ENCODE measurements around the gene TENT5C. TPM values are rescaled to one million over a fixed set of nuclear protein-coding genes. Genes with fewer than 3 reads are reported as not detected.

The TENT5C gene
- polyA plus RNA-seq, 3 donors from 2014 or later = 7.4 to 25.7 (median 25.3) TPM

- no peak for DNase-seq
- peaks cover 0 to 3% (median 0%) of the 10 kb centered on the region in 3 donors for H3K36me3 Mint-ChIP-seq
- no peaks in the 10 kb centered on the region for H3K9me3 Mint-ChIP-seq
- no peak overlapping the region for H3K4me3 Mint-ChIP-seq
- H3K27ac Mint-ChIP-seq = peak overlapping the region in 1 of 6 donors; percentile 88
- peaks cover 6 to 20% (median 9%) of the 10 kb centered on the region in 3 donors for H3K27me3 Mint-ChIP-seq (ENCODE audit: low read depth in 3 of 3)
- peaks cover 15 to 19% of the 10 kb centered on the region in 2 donors for H3K4me1 Mint-ChIP-seq
These were observed 37.8 kb downstream of the TENT5C start for GRCh38 chr1:117643601-117644000.

- Mint-ChIP-seq H3K27ac (peak overlapping the region in 5 of 6 donors; percentile 19 to 89 (median 86)), H3K4me1 (peaks cover 15 to 19% of the 10 kb centered on the region in 2 donors), H3K27me3 (ENCODE audit: low read depth in 3 of 3) (peaks cover 6 to 21% (median 11%) of the 10 kb centered on the region in 3 donors), H3K36me3 (peaks cover 0 to 3% (median 0%) of the 10 kb centered on the region in 3 donors), H3K4me3 (peak overlapping the region; percentile 6 to 76 (median 58)), H3K9me3 (no peaks in the 10 kb centered on the region)
- DNase-seq = peak; percentile 75 to 81 (median 79)
These were observed 39.0 kb downstream of the TENT5C start for GRCh38 chr1:117644696-117645311.

DNA sequence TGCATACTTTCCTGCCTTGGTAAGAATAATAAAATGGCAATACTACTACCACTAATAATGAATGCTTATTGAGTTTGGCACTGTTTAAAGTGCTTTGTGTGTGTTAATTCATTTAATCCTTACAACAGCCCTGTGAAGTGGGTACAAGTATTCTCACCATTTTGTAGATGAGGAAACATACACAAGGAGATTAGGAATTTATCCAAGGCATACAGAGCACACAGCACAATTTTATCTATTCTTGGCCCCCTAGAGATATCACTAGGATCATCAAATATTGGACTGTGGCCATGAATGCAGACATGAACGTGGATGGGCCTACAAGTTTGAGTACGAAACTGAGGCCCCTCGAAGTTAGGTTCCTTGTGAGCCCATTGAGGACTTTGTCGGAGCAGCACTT is 39.5 kb downstream of the TENT5C start:
- H3K4me3 Mint-ChIP-seq = peak overlapping the region in 1 of 5 donors; percentile 76
- peaks cover 6 to 21% (median 11%) of the 10 kb centered on the region in 3 donors for H3K27me3 Mint-ChIP-seq (ENCODE audit: low read depth in 3 of 3)

GRCh38 chr1:117646007-117646811 is 40.4 kb downstream of the TENT5C start:
- Mint-ChIP-seq H3K27ac (peak overlapping the region in 4 of 6 donors; percentile 59 to 86 (median 70)), H3K27me3 (ENCODE audit: low read depth in 3 of 3) (peaks cover 6 to 23% (median 15%) of the 10 kb centered on the region in 3 donors)
- DNase-seq = no peak

More for the DNA sequence above, 39.5 kb downstream of the TENT5C start:
- Mint-ChIP-seq H3K27ac (peak overlapping the region in 4 of 6 donors; percentile 51 to 88 (median 77)), H3K4me1 (peaks cover 15 to 19% of the 10 kb centered on the region in 2 donors), H3K36me3 (peaks cover 0 to 3% (median 0%) of the 10 kb centered on the region in 3 donors), H3K9me3 (no peaks in the 10 kb centered on the region)
- no peak for DNase-seq

GRCh38 chr1:117646956-117647355 is 41.1 kb downstream of the TENT5C start:
- H3K4me1 Mint-ChIP-seq = peaks cover 29 to 31% of the 10 kb centered on the region in 2 donors
- peak overlapping the region in 1 of 6 donors; percentile 3 for H3K27ac Mint-ChIP-seq
- H3K27me3 Mint-ChIP-seq (ENCODE audit: low read depth in 3 of 3) = peaks cover 6 to 27% (median 15%) of the 10 kb centered on the region in 3 donors
- H3K9me3 Mint-ChIP-seq = no peaks in the 10 kb centered on the region
- H3K36me3 Mint-ChIP-seq = peaks cover 0 to 3% (median 0%) of the 10 kb centered on the region in 3 donors
- no peak for DNase-seq
- no peak overlapping the region for H3K4me3 Mint-ChIP-seq

More at GRCh38 chr1:117646007-117646811, 40.4 kb downstream of the TENT5C start:
- Mint-ChIP-seq H3K4me1 (peaks cover 22 to 23% of the 10 kb centered on the region in 2 donors), H3K4me3 (no peak overlapping the region), H3K36me3 (peaks cover 0 to 3% (median 0%) of the 10 kb centered on the region in 3 donors), H3K9me3 (no peaks in the 10 kb centered on the region)

GRCh38 chr1:117648015-117648414 is 42.2 kb downstream of the TENT5C start:
- peak overlapping the region in 3 of 6 donors; percentile 1 to 61 (median 15) for H3K27ac Mint-ChIP-seq
- H3K4me3 Mint-ChIP-seq = no peak overlapping the region
- peaks cover 39 to 40% of the 10 kb centered on the region in 2 donors for H3K4me1 Mint-ChIP-seq
- H3K36me3 Mint-ChIP-seq = peaks cover 0 to 3% (median 0%) of the 10 kb centered on the region in 3 donors
- peaks cover 6 to 31% (median 18%) of the 10 kb centered on the region in 3 donors for H3K27me3 Mint-ChIP-seq (ENCODE audit: low read depth in 3 of 3)
- DNase-seq = no peak
- no peaks in the 10 kb centered on the region for H3K9me3 Mint-ChIP-seq

DNA sequence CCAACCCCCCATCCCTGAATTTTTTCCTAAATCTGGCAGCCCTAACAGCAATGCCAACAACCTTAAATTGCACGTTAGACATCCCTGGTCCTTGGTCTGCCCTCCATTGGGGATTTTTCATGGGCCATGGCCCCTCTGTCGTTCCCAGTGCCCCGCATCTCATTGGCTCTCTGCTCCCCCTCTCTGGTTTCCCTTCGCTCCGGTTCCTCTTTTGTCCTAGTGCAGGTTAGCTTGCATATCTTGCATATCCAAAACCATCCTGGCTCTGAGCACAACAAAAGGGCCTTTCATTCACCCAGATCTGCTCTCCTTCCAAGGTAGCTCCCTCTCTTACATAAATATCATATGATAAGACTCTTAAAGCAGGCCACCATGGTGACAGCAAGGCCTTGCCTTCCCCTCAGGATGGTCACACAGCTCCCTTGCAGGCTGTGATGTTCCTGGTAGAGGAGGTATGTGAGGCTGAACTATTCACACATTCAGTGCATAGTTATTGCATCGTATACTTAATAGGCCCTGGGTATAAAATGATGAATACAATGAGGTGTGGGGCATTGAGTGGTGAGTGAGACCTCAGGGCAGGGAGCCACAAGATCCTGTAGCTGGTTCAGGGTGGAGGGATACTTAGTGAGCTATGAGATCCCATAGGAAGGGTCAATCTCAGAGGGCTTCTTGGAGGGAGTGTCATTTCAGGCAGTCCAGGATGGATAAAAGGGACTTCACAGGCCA is 45.2 kb downstream of the TENT5C start:
- DNase-seq = no peak
- Mint-ChIP-seq H3K36me3 (peaks cover 0 to 3% (median 0%) of the 10 kb centered on the region in 3 donors), H3K9me3 (no peaks in the 10 kb centered on the region), H3K4me1 (peaks cover 51 to 54% of the 10 kb centered on the region in 2 donors), H3K4me3 (peak overlapping the region in 2 of 5 donors; percentile 45 to 48), H3K27ac (peak overlapping the region in 3 of 6 donors; percentile 72 to 90 (median 82)), H3K27me3 (ENCODE audit: low read depth in 3 of 3) (peaks cover 13 to 31% (median 16%) of the 10 kb centered on the region in 3 donors)

DNA sequence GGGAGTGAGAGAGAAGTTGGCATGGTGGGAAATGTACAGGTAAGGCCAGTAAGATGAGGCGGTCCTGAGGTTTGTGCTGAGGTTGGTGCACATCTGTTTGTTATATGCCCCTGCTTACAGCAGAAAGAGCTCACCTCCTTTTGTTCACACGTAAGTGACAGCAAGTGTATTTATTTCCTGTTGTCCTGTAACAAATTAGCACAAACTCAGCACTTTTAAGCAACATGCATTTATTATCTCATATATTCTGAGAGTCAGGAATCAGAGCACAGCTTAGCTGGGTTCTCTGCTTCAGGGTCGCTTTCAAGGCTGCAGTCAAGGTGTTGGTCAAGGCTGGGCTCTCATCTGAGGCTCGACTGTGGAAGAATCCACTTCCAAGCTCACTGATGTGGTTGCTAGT is 45.8 kb downstream of the TENT5C start:
- Mint-ChIP-seq H3K9me3 (no peaks in the 10 kb centered on the region), H3K36me3 (peaks cover 0 to 3% (median 0%) of the 10 kb centered on the region in 3 donors), H3K4me3 (peak overlapping the region in 1 of 5 donors; percentile 48), H3K27me3 (ENCODE audit: low read depth in 3 of 3) (peaks cover 16 to 34% (median 19%) of the 10 kb centered on the region in 3 donors), H3K27ac (peak overlapping the region in 4 of 6 donors; percentile 72 to 99 (median 92)), H3K4me1 (peaks cover 57 to 60% of the 10 kb centered on the region in 2 donors)
- no peak for DNase-seq

DNA sequence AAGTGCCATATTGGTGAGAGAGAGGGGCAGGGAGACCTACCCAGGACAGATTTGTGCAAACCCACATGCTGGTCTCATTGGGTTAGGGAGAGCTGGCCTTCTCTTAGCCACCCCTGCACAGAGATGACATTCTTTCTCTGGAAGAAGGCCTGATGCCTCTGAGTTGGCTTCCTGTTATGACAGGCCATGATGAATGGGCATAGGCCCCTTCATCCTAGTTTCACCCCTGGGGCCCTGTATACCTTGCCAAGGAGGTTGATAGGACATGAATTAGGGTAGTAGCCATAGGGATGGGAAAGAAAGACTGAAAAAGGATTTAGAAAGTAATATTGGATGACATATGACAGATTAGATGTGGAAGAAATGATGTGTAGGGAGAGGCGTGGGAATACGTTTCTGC is 46.6 kb downstream of the TENT5C start:
- DNase-seq = no peak
- Mint-ChIP-seq H3K9me3 (no peaks in the 10 kb centered on the region), H3K4me1 (peaks cover 65 to 68% of the 10 kb centered on the region in 2 donors), H3K36me3 (peaks cover 0 to 3% (median 0%) of the 10 kb centered on the region in 3 donors), H3K27me3 (ENCODE audit: low read depth in 3 of 3) (peaks cover 19 to 37% (median 23%) of the 10 kb centered on the region in 3 donors), H3K27ac (peak overlapping the region in 5 of 6 donors; percentile 58 to 99 (median 84)), H3K4me3 (peak overlapping the region in 2 of 5 donors; percentile 22 to 50)

DNA sequence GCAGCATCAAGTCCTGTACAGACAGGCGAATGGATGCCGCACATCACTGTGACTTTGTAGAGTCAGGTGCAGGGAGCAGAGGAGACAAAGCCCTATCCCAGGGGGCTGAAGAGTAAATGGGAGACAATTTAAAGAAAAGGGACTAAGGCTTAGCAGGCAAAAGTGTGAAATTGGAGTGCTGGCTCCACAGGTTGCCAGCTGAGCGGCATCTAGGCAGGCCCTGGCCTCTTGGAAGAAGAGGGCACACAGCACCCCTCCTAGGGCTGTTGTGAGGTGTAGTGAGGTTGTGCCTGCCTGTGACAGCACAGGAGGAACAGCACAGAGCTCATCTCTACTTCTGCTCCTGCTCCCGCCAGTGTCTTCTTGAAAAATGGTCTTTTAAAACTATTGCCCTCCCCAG is 47.3 kb downstream of the TENT5C start:
- no peak for DNase-seq
- Mint-ChIP-seq H3K4me1 (peaks cover 71 to 73% of the 10 kb centered on the region in 2 donors), H3K9me3 (no peaks in the 10 kb centered on the region), H3K27ac (peak overlapping the region; percentile 26 to 99 (median 90)), H3K36me3 (peaks cover 0 to 2% (median 0%) of the 10 kb centered on the region in 3 donors), H3K4me3 (peak overlapping the region in 4 of 5 donors; percentile 22 to 80 (median 50)), H3K27me3 (ENCODE audit: low read depth in 3 of 3) (peaks cover 19 to 37% (median 23%) of the 10 kb centered on the region in 3 donors)

DNA sequence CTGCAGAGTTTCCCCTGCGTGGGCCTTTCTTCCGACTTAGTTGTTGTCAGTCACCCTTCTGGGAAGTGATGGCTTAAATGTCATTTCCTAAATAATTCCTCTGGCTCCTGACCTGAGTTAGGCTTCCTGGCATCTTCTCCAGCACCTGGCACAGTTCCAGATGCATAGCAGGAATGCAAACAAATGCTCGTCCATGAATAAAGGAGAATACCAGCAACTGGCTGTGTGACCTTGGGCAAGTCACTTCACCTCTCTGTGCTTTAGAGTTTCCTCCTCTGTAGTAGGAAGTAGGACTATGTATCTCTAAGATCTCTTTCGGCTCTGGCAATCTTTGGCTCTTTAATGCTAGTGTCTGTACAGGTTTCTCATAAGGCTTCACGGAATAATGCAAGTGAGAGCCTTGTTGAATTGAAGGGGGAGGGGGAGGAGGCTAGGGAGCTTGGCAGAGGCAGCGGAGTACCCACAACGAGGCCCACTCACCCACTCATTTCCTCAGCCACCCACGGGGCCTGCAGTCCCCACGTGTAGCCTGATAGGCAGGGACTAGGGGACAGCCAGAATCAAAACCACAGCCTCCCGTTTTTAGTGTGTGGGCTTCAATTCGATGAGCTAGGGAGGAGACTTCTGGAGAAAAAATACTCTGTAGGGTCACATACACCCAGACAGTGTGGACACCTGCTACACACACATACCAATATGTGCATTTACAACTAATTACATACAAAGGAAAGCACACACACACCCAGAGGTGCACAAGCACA is 48.1 kb downstream of the TENT5C start:
- peak overlapping the region; percentile 62 to 91 (median 80) for H3K4me3 Mint-ChIP-seq
- peaks cover 78 to 80% of the 10 kb centered on the region in 2 donors for H3K4me1 Mint-ChIP-seq
- no peaks in the 10 kb centered on the region for H3K36me3 Mint-ChIP-seq
- peak in 1 of 3 donors; percentile 46 for DNase-seq
- H3K27ac Mint-ChIP-seq = peak overlapping the region; percentile 90 to 99 (median 95)
- H3K27me3 Mint-ChIP-seq (ENCODE audit: low read depth in 3 of 3) = peaks cover 16 to 36% (median 26%) of the 10 kb centered on the region in 3 donors
- no peaks in the 10 kb centered on the region for H3K9me3 Mint-ChIP-seq

DNA sequence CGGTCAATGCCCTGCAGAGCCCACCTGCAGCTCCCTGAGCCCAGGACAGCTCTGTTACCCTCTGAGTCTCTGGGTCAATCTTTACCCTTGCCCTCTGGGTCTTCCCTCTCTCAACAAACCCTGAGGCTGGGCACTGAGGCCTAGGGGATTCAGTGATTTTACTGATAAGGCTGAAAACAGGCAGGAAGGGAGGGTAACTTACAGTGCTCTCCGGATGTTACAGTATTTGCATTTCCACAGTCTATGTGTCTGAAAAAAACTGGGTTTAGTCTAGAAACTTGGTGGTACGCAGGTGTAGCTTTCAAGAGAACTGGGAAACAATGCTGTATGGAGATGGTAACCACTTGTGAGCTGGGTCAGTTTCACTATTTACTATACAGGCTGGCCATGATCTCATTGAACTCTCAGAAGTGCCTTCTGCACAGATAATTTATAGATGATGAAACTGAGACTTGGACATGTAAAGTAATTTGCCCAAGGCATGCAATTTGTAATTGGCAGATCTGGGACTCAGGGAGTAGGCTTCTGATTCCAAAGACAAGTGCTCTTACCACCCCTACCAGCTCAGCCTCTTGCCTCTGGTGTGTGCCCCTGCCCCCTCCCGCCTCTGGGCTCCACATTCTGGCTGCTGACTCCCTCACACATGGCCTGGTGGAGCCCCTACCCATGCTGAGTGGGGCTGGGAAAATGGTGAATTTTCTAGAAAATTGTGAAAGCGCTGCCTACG is 48.8 kb downstream of the TENT5C start:
- Mint-ChIP-seq H3K4me3 (peak overlapping the region; percentile 62 to 91 (median 80)), H3K27me3 (ENCODE audit: low read depth in 3 of 3) (peaks cover 17 to 34% (median 26%) of the 10 kb centered on the region in 3 donors), H3K27ac (peak overlapping the region; percentile 90 to 99 (median 95)), H3K36me3 (no peaks in the 10 kb centered on the region), H3K9me3 (no peaks in the 10 kb centered on the region), H3K4me1 (peaks cover 85 to 88% of the 10 kb centered on the region in 2 donors)
- peak; percentile 43 to 56 (median 50) for DNase-seq

Measured in immature natural killer cell (primary cell).